ENCODE results near the gene MIPOL1.
A peak's percentile ranks its signal among the peaks of the same experiment; 100 is the strongest.

The MIPOL1 gene

DNA sequence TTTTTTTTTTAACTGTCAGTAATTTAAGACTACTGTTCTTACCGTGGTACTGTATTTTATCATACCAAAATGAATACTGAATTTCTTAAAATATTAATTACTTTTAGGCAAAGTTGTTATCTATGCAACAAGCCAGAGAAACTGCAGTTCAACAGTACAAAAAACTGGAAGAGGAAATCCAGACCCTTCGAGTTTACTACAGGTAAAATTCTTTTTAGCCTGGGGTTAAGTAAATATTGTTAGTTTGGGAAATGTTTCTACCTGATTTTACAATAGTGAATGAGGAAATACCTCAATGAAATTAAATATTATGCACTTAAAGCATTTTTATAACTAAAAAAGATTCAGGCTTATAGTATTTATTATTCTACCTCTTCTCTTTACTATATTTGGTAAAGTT is 225.0 kb downstream of the MIPOL1 start:
- Mint-ChIP-seq H3K36me3 (ENCODE audit: low read depth) (no peaks in the 10 kb centered on the region), H3K4me3 (no peak overlapping the region), H3K9me3 (no peaks in the 10 kb centered on the region), H3K27ac (no peak overlapping the region), H3K27me3 (ENCODE audit: low read depth, poor library complexity) (no peaks in the 10 kb centered on the region), H3K4me1 (no peaks in the 10 kb centered on the region)
- TF ChIP-seq, protein P1, sequence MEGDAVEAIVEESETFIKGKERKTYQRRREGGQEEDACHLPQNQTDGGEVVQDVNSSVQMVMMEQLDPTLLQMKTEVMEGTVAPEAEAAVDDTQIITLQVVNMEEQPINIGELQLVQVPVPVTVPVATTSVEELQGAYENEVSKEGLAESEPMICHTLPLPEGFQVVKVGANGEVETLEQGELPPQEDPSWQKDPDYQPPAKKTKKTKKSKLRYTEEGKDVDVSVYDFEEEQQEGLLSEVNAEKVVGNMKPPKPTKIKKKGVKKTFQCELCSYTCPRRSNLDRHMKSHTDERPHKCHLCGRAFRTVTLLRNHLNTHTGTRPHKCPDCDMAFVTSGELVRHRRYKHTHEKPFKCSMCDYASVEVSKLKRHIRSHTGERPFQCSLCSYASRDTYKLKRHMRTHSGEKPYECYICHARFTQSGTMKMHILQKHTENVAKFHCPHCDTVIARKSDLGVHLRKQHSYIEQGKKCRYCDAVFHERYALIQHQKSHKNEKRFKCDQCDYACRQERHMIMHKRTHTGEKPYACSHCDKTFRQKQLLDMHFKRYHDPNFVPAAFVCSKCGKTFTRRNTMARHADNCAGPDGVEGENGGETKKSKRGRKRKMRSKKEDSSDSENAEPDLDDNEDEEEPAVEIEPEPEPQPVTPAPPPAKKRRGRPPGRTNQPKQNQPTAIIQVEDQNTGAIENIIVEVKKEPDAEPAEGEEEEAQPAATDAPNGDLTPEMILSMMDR (IDR thresholded peaks at IDR 0.05) = no peak
- DNase-seq = no peak

DNA sequence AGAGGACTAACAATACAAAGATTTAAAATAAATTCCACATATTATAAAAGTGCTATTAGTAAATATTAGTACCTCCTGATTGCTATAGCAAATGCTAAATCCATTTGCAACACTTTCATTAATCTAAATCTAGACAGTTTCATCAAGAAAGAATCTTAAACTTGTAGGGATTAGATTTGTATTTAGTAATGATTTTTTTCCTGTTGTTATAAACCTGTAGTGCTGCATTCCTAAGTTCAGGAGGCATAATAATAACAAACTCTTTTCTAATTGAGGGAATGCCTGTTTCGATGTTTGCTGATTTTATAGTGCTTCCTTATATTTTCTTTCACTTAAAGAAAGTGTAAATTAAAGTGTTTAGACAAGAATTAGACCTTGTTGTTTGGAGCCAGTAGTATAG is 231.2 kb downstream of the MIPOL1 start:
- H3K27me3 Mint-ChIP-seq (ENCODE audit: low read depth, poor library complexity) = no peaks in the 10 kb centered on the region
- TF ChIP-seq, protein P1 (IDR thresholded peaks at IDR 0.05) = no peak
- no peak overlapping the region for H3K27ac Mint-ChIP-seq
- H3K9me3 Mint-ChIP-seq = no peaks in the 10 kb centered on the region
- no peak for DNase-seq
- no peaks in the 10 kb centered on the region for H3K4me1 Mint-ChIP-seq
- no peak overlapping the region for H3K4me3 Mint-ChIP-seq
- H3K36me3 Mint-ChIP-seq (ENCODE audit: low read depth) = peaks cover 13% of the 10 kb centered on the region

DNA sequence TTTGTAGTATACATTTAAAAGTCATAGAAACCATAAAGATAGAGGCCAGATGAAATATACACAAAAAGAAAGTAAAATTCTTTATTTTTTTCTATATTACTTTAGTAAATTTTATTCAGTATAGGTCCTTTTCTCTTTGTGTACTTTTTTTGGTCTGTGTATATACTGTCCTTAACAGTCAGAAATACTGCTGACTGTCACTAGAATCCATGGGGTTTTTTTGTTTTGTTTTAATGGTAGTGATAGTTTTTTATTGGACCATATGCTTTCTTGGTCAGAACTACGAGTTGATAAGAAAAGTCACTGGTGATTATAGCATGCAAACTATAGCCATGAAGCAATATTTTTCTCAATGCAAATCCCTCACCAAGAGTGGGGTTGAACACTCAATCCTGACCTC is 231.9 kb downstream of the MIPOL1 start:
- Mint-ChIP-seq H3K27ac (no peak overlapping the region), H3K4me3 (no peak overlapping the region), H3K9me3 (no peaks in the 10 kb centered on the region), H3K27me3 (ENCODE audit: low read depth, poor library complexity) (no peaks in the 10 kb centered on the region), H3K4me1 (no peaks in the 10 kb centered on the region), H3K36me3 (ENCODE audit: low read depth) (peaks cover 20% of the 10 kb centered on the region)
- no peak for DNase-seq
- TF ChIP-seq, protein P1 (IDR thresholded peaks at IDR 0.05) = no peak

DNA sequence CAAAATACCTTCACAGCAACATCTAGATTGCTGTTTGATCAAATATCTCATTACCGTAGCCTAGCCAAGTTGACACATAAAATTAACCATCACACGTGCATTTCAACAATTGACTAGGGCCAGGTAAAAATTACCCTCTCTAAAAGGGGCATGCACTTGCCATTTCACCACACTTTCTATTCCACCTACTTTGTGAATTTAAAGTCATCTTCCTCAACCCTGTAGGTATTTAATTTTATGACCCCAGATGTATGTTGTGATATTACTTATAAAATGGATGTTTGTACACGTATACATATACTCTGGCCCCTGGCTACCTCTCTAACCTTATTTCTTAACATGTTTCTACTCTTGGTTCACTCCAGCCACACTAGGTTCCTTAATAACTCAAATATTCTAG is 237.1 kb downstream of the MIPOL1 start:
- Mint-ChIP-seq H3K4me1 (peaks cover 26% of the 10 kb centered on the region), H3K9me3 (no peaks in the 10 kb centered on the region), H3K4me3 (no peak overlapping the region), H3K36me3 (ENCODE audit: low read depth) (peaks cover 24% of the 10 kb centered on the region), H3K27me3 (ENCODE audit: low read depth, poor library complexity) (no peaks in the 10 kb centered on the region), H3K27ac (peak overlapping the region; percentile 23)
- DNase-seq = no peak
- TF ChIP-seq, protein P1 (IDR thresholded peaks at IDR 0.05) = no peak

DNA sequence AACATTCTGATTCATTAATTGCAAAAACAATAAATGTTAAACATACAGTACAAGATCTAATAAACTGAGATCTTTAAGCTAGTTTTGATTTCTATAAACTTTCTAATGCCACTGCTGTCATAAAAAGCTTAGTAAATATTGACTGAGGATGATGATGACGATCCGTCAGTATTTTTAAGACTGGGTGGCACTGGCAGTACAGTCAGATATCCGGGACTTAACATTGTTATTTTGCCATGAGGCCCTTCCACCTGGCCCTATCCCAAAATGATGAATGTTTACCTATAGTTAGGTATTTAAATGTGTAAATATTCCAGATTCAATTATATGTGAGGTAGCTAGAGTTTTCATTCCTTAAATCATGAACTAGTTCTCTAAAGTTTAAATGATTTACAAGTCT is 238.8 kb downstream of the MIPOL1 start:
- Mint-ChIP-seq H3K27me3 (ENCODE audit: low read depth, poor library complexity) (no peaks in the 10 kb centered on the region), H3K36me3 (ENCODE audit: low read depth) (peaks cover 24% of the 10 kb centered on the region), H3K4me1 (peaks cover 26% of the 10 kb centered on the region), H3K9me3 (no peaks in the 10 kb centered on the region), H3K4me3 (no peak overlapping the region), H3K27ac (no peak overlapping the region)
- TF ChIP-seq, protein P1 (IDR thresholded peaks at IDR 0.05) = no peak
- DNase-seq = no peak

DNA sequence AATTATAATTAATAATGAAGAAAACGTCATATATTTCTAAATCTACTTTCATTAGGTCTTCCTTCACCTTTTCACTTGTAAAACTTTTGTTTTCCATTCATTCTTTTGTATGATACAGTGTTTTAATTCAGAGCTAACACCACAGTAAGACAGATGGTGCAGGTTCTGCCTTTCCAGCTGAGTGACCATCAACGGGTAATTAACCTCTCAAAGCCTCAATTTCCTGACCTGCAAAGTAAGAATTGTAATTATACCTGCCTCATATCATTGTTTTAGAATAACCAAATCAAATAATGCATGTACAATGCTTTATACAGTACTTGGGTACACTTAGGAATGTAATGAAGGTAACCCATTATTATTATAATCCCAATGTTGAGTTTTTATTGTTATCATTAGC is 239.8 kb downstream of the MIPOL1 start:
- TF ChIP-seq, protein P1 (IDR thresholded peaks at IDR 0.05) = no peak
- H3K27ac Mint-ChIP-seq = no peak overlapping the region
- peaks cover 26% of the 10 kb centered on the region for H3K4me1 Mint-ChIP-seq
- H3K27me3 Mint-ChIP-seq (ENCODE audit: low read depth, poor library complexity) = no peaks in the 10 kb centered on the region
- H3K36me3 Mint-ChIP-seq (ENCODE audit: low read depth) = peaks cover 27% of the 10 kb centered on the region
- no peak for DNase-seq
- H3K9me3 Mint-ChIP-seq = peaks cover 4% of the 10 kb centered on the region
- H3K4me3 Mint-ChIP-seq = no peak overlapping the region
